ENCODE measurements around the gene DAP.

GRCh38 chr5:10750909-10751308 is 10.1 kb downstream of the DAP start:
- TF ChIP-seq REST (IDR thresholded peaks at IDR 0.05; ENCODE audit: insufficient read depth in 1 of 2, low read depth in 2 of 2, low read length in 2 of 2) (no peak), POLR2AphosphoS5 (IDR thresholded peaks at IDR 0.05; ENCODE audit: low read depth, low read length) (no peak), TAF1 (IDR thresholded peaks at IDR 0.05; ENCODE audit: borderline replicate concordance, insufficient read depth, low read length) (no peak), SIN3A (IDR thresholded peaks at IDR 0.05; ENCODE audit: borderline replicate concordance, insufficient read depth, low read length) (no peak)
